ENCODE data around the gene HHAT.
"Not testable (repeated sequence)": the region's sequence is repeated elsewhere in the genome, so short reads cannot be mapped to it uniquely, and the experiment has no call there.

Gene HHAT

GRCh38 chr1:210657806-210658205, 329.1 kb downstream of the HHAT start:
- in situ Hi-C loops (cut with MboI; ENCODE audit: low sequenced_read_pairs, unreplicated experiment): no loop called here
- TF ChIP-seq CTCF (IDR thresholded peaks at IDR 0.05; ENCODE audit: borderline replicate concordance, control extremely low read depth, extremely low read depth, insufficient read depth, missing control alignments): no peak
- DNase-seq (ENCODE audit: low spot score): no peak

GRCh38 chr1:210661520-210661919, 332.8 kb downstream of the HHAT start:
- in situ Hi-C loops (cut with MboI; ENCODE audit: low sequenced_read_pairs, unreplicated experiment); DNase-seq (ENCODE audit: low spot score): not testable (repeated sequence)

GRCh38 chr1:210662291-210663050, 333.8 kb downstream of the HHAT start:
- in situ Hi-C loops (cut with MboI; ENCODE audit: low sequenced_read_pairs, unreplicated experiment): no loop called here
- DNase-seq (ENCODE audit: low spot score): no peak
- TF ChIP-seq CTCF (IDR thresholded peaks at IDR 0.05; ENCODE audit: borderline replicate concordance, control extremely low read depth, extremely low read depth, insufficient read depth, missing control alignments): no peak

GRCh38 chr1:210663730-210664573, 335.2 kb downstream of the HHAT start:
- no peak for DNase-seq (ENCODE audit: low spot score)
- no peak for TF ChIP-seq CTCF (IDR thresholded peaks at IDR 0.05; ENCODE audit: borderline replicate concordance, control extremely low read depth, extremely low read depth, insufficient read depth, missing control alignments)
- in situ Hi-C loops (cut with MboI; ENCODE audit: low sequenced_read_pairs, unreplicated experiment): no loop called here

GRCh38 chr1:210669951-210670350, 341.2 kb downstream of the HHAT start:
- DNase-seq (ENCODE audit: low spot score): no peak
- in situ Hi-C loops (cut with MboI; ENCODE audit: low sequenced_read_pairs, unreplicated experiment): no loop called here
- TF ChIP-seq CTCF (IDR thresholded peaks at IDR 0.05; ENCODE audit: borderline replicate concordance, control extremely low read depth, extremely low read depth, insufficient read depth, missing control alignments): no peak

GRCh38 chr1:210674151-210674550, 345.4 kb downstream of the HHAT start:
- in situ Hi-C loops (cut with MboI; ENCODE audit: low sequenced_read_pairs, unreplicated experiment): no loop called here
- no peak for DNase-seq (ENCODE audit: low spot score)
- TF ChIP-seq CTCF (IDR thresholded peaks at IDR 0.05; ENCODE audit: borderline replicate concordance, control extremely low read depth, extremely low read depth, insufficient read depth, missing control alignments): no peak

GRCh38 chr1:210676539-210676938, 347.8 kb downstream of the HHAT start:
- DNase-seq (ENCODE audit: low spot score): no peak
- in situ Hi-C loops (cut with MboI; ENCODE audit: low sequenced_read_pairs, unreplicated experiment): no loop called here
- no peak for TF ChIP-seq CTCF (IDR thresholded peaks at IDR 0.05; ENCODE audit: borderline replicate concordance, control extremely low read depth, extremely low read depth, insufficient read depth, missing control alignments)

Measured in GM13976 (cell line).